Activated CD8-positive, alpha-beta memory T cell treated with anti-CD3 and anti-CD28 coated beads, Interleukin-2, amount 50 U/mL, for 48 hours (primary cell): Measurements from ENCODE around the gene AFTPH.
"Not testable (repeated sequence)": the region's sequence is repeated elsewhere in the genome, so short reads cannot be mapped to it uniquely, and the experiment has no call there.

Experiments
- DNase-seq: peaks from one replicate; pipeline ENCODE4 v3.0.0-alpha.2; 2020

The AFTPH gene

GRCh38 chr2:64498438-64498837, 25.7 kb upstream of the AFTPH start:
- DNase-seq, result no peak

GRCh38 chr2:64500549-64500948, 23.6 kb upstream of the AFTPH start:
- DNase-seq, result no peak

GRCh38 chr2:64501946-64502345, 22.2 kb upstream of the AFTPH start:
- no peak for DNase-seq

- no peak for DNase-seq
Measured at GRCh38 chr2:64502860-64503259, 21.3 kb upstream of the AFTPH start.

GRCh38 chr2:64504774-64505720, 19.1 kb upstream of the AFTPH start:
- no peak for DNase-seq

- no peak for DNase-seq
Measured at GRCh38 chr2:64506686-64507085, 17.4 kb upstream of the AFTPH start.

GRCh38 chr2:64514008-64514407, 10.1 kb upstream of the AFTPH start:
- no peak for DNase-seq

- no peak for DNase-seq
Measured at GRCh38 chr2:64515086-64515485, 9.0 kb upstream of the AFTPH start.

GRCh38 chr2:64516651-64517510, 7.2 kb upstream of the AFTPH start:
- no peak for DNase-seq

GRCh38 chr2:64517511-64517884, 6.6 kb upstream of the AFTPH start:
- DNase-seq, result no peak

- peak; percentile 68 for DNase-seq
Measured at GRCh38 chr2:64522843-64523428, 1.2 kb upstream of the AFTPH start.

GRCh38 chr2:64524604-64525316, 632 bp downstream of the AFTPH start:
- peak; percentile 72 for DNase-seq

- no peak for DNase-seq
Measured at GRCh38 chr2:64525317-64525613, 1.1 kb downstream of the AFTPH start.

GRCh38 chr2:64526034-64526433, 1.9 kb downstream of the AFTPH start:
- DNase-seq, result no peak

GRCh38 chr2:64530946-64531345, 6.8 kb downstream of the AFTPH start:
- DNase-seq, result not testable (repeated sequence)

GRCh38 chr2:64532030-64532429, 7.9 kb downstream of the AFTPH start:
- no peak for DNase-seq

GRCh38 chr2:64533882-64534281, 9.8 kb downstream of the AFTPH start:
- no peak for DNase-seq

GRCh38 chr2:64534363-64534762, 10.2 kb downstream of the AFTPH start:
- no peak for DNase-seq

GRCh38 chr2:64535024-64535423, 10.9 kb downstream of the AFTPH start:
- no peak for DNase-seq

GRCh38 chr2:64537991-64538390, 13.9 kb downstream of the AFTPH start:
- no peak for DNase-seq

GRCh38 chr2:64538764-64539433, 14.8 kb downstream of the AFTPH start:
- DNase-seq, result no peak

- no peak for DNase-seq
Measured at GRCh38 chr2:64540615-64541014, 16.5 kb downstream of the AFTPH start.
